GM23338 (cell line): Measurements from ENCODE around the gene SCAND1. TPM values are rescaled to one million over a fixed set of nuclear protein-coding genes. Genes with fewer than 3 reads are reported as not detected.

Source experiments
- CREB1 ChIP-seq: fragments of 250-450 bp; sonication (Bioruptor Pico); IDR thresholded peaks from 2 replicates; pipeline ENCODE4 v1.5.0; 2020; ENCODE audit warnings: low read depth, mild to moderate bottlenecking, moderate library complexity
- ETS1 ChIP-seq: IDR thresholded peaks from 2 replicates; pipeline ENCODE4 v1.6.1; 2016; ENCODE audit warnings: antibody characterized with exemption
- EZH2phosphoT487 ChIP-seq: fragments of 200-600 bp; sonication (generic); IDR thresholded peaks from one replicate; pipeline ENCODE4 v1.8.1; 2018; ENCODE audit warnings: antibody characterized with exemption; ENCODE audit not compliant: unreplicated experiment
- STAT1 ChIP-seq: IDR thresholded peaks from one replicate; pipeline ENCODE4 v1.6.1; 2016; ENCODE audit warnings: antibody characterized with exemption; ENCODE audit not compliant: unreplicated experiment
- polyA plus RNA-seq: library from polyadenylated mRNA; unstranded; fragments of >200 nt; fragmentation: Nextera tagmentation; extraction: Ambion mirVana; gene quantifications from 2 replicates; pipeline ENCODE4 v1.2.1, GENCODE V29; 2016
- total RNA-seq: library from RNA; depleted of rRNA; stranded (reverse); fragments of >200 nt; shearing (Covaris generic); gene quantifications from 2 replicates; pipeline ENCODE4 v1.2.3, GENCODE V29; 2014
- TF ChIP-seq, protein P1 (sequence below): fragments of 250-450 bp; sonication (Bioruptor Pico); IDR thresholded peaks from 2 replicates; pipeline ENCODE4 v1.5.0; 2020; ENCODE audit warnings: mild to moderate bottlenecking, moderate library complexity
- TF ChIP-seq, protein P2 (sequence below): IDR thresholded peaks from one replicate; pipeline ENCODE4 v1.6.1; 2018; ENCODE audit warnings: antibody characterized with exemption; ENCODE audit not compliant: unreplicated experiment

SCAND1 gene
- total and polyA plus RNA-seq, 2 experiments from 2014 or later = 118 to 245 TPM

DNA sequence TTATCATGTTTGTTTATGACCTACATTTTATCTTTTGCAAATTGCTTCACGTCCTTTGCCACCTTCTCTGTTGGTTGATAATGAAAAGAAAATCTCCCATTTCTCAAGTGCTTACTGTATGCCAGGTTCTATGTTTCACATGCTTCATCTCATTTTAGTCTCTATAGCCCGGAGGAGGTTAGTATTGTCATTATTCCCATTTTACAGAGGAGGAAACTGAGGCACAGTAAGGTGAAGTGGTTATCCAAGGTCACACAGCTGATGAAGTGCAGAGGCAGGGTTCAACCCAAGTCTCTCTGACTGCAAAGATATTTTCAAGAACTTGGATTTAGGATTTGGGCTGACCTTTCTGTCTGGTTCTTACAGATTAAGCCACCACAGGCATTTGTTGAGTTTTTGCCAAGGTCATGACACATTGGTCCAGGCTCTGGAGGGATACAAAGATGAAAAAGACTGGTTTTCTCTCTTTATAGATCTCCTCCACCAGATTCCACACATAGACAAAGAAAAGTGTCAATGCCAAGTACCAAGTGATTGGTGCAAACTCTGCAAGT is 34.7 kb upstream of the SCAND1 start (continued):
- TF ChIP-seq, protein P1, sequence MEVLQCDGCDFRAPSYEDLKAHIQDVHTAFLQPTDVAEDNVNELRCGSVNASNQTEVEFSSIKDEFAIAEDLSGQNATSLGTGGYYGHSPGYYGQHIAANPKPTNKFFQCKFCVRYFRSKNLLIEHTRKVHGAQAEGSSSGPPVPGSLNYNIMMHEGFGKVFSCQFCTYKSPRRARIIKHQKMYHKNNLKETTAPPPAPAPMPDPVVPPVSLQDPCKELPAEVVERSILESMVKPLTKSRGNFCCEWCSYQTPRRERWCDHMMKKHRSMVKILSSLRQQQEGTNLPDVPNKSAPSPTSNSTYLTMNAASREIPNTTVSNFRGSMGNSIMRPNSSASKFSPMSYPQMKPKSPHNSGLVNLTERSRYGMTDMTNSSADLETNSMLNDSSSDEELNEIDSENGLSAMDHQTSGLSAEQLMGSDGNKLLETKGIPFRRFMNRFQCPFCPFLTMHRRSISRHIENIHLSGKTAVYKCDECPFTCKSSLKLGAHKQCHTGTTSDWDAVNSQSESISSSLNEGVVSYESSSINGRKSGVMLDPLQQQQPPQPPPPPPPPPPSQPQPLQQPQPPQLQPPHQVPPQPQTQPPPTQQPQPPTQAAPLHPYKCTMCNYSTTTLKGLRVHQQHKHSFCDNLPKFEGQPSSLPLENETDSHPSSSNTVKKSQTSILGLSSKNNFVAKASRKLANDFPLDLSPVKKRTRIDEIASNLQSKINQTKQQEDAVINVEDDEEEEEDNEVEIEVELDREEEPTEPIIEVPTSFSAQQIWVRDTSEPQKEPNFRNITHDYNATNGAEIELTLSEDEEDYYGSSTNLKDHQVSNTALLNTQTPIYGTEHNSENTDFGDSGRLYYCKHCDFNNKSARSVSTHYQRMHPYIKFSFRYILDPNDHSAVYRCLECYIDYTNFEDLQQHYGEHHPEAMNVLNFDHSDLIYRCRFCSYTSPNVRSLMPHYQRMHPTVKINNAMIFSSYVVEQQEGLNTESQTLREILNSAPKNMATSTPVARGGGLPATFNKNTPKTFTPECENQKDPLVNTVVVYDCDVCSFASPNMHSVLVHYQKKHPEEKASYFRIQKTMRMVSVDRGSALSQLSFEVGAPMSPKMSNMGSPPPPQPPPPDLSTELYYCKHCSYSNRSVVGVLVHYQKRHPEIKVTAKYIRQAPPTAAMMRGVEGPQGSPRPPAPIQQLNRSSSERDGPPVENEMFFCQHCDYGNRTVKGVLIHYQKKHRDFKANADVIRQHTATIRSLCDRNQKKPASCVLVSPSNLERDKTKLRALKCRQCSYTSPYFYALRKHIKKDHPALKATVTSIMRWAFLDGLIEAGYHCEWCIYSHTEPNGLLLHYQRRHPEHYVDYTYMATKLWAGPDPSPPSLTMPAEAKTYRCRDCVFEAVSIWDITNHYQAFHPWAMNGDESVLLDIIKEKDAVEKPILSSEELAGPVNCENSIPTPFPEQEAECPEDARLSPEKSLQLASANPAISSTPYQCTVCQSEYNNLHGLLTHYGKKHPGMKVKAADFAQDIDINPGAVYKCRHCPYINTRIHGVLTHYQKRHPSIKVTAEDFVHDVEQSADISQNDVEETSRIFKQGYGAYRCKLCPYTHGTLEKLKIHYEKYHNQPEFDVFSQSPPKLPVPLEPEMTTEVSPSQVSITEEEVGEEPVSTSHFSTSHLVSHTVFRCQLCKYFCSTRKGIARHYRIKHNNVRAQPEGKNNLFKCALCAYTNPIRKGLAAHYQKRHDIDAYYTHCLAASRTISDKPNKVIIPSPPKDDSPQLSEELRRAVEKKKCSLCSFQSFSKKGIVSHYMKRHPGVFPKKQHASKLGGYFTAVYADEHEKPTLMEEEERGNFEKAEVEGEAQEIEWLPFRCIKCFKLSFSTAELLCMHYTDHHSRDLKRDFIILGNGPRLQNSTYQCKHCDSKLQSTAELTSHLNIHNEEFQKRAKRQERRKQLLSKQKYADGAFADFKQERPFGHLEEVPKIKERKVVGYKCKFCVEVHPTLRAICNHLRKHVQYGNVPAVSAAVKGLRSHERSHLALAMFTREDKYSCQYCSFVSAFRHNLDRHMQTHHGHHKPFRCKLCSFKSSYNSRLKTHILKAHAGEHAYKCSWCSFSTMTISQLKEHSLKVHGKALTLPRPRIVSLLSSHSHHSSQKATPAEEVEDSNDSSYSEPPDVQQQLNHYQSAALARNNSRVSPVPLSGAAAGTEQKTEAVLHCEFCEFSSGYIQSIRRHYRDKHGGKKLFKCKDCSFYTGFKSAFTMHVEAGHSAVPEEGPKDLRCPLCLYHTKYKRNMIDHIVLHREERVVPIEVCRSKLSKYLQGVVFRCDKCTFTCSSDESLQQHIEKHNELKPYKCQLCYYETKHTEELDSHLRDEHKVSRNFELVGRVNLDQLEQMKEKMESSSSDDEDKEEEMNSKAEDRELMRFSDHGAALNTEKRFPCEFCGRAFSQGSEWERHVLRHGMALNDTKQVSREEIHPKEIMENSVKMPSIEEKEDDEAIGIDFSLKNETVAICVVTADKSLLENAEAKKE (CRISPR knock-in tag) = no peak
- TF ChIP-seq STAT1 (no peak), ETS1 (no peak), EZH2phosphoT487 (no peak), CREB1 (no peak)
- TF ChIP-seq, protein P2, sequence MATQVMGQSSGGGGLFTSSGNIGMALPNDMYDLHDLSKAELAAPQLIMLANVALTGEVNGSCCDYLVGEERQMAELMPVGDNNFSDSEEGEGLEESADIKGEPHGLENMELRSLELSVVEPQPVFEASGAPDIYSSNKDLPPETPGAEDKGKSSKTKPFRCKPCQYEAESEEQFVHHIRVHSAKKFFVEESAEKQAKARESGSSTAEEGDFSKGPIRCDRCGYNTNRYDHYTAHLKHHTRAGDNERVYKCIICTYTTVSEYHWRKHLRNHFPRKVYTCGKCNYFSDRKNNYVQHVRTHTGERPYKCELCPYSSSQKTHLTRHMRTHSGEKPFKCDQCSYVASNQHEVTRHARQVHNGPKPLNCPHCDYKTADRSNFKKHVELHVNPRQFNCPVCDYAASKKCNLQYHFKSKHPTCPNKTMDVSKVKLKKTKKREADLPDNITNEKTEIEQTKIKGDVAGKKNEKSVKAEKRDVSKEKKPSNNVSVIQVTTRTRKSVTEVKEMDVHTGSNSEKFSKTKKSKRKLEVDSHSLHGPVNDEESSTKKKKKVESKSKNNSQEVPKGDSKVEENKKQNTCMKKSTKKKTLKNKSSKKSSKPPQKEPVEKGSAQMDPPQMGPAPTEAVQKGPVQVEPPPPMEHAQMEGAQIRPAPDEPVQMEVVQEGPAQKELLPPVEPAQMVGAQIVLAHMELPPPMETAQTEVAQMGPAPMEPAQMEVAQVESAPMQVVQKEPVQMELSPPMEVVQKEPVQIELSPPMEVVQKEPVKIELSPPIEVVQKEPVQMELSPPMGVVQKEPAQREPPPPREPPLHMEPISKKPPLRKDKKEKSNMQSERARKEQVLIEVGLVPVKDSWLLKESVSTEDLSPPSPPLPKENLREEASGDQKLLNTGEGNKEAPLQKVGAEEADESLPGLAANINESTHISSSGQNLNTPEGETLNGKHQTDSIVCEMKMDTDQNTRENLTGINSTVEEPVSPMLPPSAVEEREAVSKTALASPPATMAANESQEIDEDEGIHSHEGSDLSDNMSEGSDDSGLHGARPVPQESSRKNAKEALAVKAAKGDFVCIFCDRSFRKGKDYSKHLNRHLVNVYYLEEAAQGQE = no peak
